D721Med (cell line): ENCODE results near the gene FYN.

Experiments
- DNase-seq: peaks from one replicate; pipeline ENCODE4 v3.0.0; 2011; ENCODE audit warnings: low spot score; ENCODE audit not compliant: insufficient read length
- FAIRE-seq: peaks from 2 replicates; lab custom pipeline; 2011; peaks lifted over from hg19 to GRCh38; lab: Jason Lieb, UNC
- CTCF ChIP-seq: IDR thresholded peaks from 2 replicates; pipeline ENCODE4 v1.5.1; 2012; ENCODE audit warnings: mild to moderate bottlenecking, control low read depth; ENCODE audit not compliant: insufficient read depth; ENCODE audit errors: missing control alignments

FYN gene

GRCh38 chr6:111615916-111616612 lies 257.2 kb downstream of the FYN start:
- no peak for TF ChIP-seq CTCF
- FAIRE-seq (no peak), DNase-seq (no peak)

DNA sequence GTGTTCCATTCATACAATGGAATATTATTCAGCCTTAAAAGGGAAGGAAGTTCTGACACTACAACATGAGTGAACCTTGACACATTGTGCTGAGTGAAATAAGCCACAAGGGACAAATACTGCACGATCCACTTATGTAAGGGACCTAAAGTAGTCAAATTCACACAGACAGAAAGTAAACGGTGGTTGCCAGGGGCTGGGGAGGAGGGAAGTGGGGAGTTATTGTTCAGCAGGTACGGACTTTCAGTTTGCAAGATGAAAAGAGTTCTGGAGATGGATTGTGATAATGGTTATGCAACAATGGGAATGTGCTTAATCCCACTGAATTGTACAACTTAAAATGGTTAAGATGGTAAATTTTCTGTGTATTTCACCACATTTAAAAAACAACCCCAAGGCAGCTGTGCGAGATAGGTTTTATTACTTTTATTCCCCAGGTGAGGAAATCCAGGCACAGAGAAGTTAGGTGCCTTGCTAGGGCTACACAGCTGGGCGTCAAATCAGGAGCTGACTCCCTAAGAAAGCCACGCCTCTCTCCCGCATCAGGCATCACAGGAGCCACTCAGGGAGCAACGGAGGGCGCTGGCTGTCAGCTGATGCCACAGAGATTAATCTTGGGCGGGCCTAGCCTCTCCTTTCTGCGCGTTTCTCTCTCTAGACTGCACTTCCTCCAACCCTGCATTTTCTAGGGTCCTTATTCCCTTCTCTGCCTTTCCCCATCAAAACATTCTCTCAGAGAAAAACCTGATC lies 258.2 kb downstream of the FYN start:
- no peak for TF ChIP-seq CTCF
- FAIRE-seq (no peak), DNase-seq (no peak)

- TF ChIP-seq CTCF = no peak
- FAIRE-seq = no peak
Observed at GRCh38 chr6:111612379-111612778, 260.9 kb downstream of the FYN start.

DNA sequence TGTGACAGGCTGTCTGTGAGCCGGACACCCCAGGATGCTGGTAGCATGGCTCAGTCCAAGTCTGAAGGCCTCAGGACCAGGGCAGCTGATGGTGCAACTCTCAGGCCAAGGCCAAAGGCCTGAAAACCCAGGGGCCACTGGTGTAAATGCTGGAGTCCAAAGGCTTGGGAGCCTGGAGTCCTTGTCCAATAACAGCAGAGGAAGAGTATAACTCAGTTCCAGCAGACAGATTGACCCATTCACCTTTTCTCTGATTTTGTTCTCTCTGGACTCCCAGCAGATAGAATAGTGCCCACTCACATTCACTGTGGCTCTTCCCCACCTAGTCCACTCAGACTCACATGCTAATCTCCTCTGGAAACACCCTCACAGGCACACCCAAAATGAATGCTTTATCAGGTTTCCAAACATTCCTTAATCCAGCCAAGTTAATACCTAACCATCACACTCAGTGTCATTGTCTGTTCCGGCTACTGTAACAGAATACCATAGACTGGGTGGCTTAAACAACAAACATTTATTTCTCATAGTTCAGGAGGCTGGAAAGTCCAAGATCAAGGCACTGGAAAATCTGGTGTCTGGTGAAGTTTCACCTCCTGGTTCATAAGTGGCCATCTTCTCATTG lies 262.6 kb downstream of the FYN start:
- DNase-seq = no peak
- no peak for FAIRE-seq
- no peak for TF ChIP-seq CTCF

More at GRCh38 chr6:111612379-111612778, 260.9 kb downstream of the FYN start:
- DNase-seq = no peak
